K562 (cell line): Measurements from ENCODE around the gene BCKDK. TPM values are rescaled to one million over a fixed set of nuclear protein-coding genes. Genes with fewer than 3 reads are reported as not detected.
"Not testable (repeated sequence)": the region's sequence is repeated elsewhere in the genome, so short reads cannot be mapped to it uniquely, and the experiment has no call there.

Experiments used
- ATAC-seq: fragments of 200-7000 bp; cut with Tn5 transposase; 3 replicates; pipeline ENCODE4 v1.9.1; 2020; ENCODE audit warnings: moderate library complexity
- BruUV-seq: library from RNA; stranded (reverse); fragments of 400-500 nt; replicated peaks from 2 replicates; lab custom pipeline; 2021; lab: Mats Ljungman, UMichigan
- CTCF ChIA-PET: fragments of 300-600 bp; formaldehyde crosslinking; extraction: SDS; loops from one replicate; lab custom pipeline; 2021; ENCODE audit warnings: low intra/inter-chr PET ratio; lab: Yijun Ruan, JAX
- POLR2A ChIA-PET: fragments of 300-600, 350-650 bp; sonication (Branson Sonifier 250); formaldehyde crosslinking; extraction: SDS; loops from one replicate; lab custom pipeline; 2021; ENCODE audit warnings: antibody characterized with exemption, inconsistent platforms; lab: Yijun Ruan, JAX
- DNase-seq, 4 experiments: peaks; one replicate each; pipeline versions ENCODE4 v3.0.0 to v3.0.0-alpha.2; 2011 to 2018; ENCODE audit warnings: low spot score in 3 of 4, mixed read lengths in 3 of 4; ENCODE audit errors: extremely low read depth in 1 of 4
- FAIRE-seq: peaks from 2 replicates; lab custom pipeline; 2011; peaks lifted over from hg19 to GRCh38; lab: Jason Lieb, UNC
- H2AFZ ChIP-seq: 2 replicates; pipeline ENCODE4 v1.6.0; 2011; ENCODE audit warnings: low read depth, low read length, control low read depth, inconsistent platforms
- H3K27ac ChIP-seq: fragments of 200-600 bp; 3 replicates; pipeline ENCODE4 v1.8.0; 2011; ENCODE audit warnings: low read depth, mild to moderate bottlenecking, control low read depth, inconsistent platforms, low read length, moderate library complexity, mixed read lengths; ENCODE audit errors: extremely low read depth
- H3K27me3 ChIP-seq, 2 experiments: fragments of 300-600 bp in 1 of 2; 2 replicates in 1 of 2; 3 replicates in 1 of 2; pipeline versions ENCODE4 v1.6.0 to v1.8.0; 2011; ENCODE audit warnings: inconsistent platforms in 2 of 2, low read length in 2 of 2, mild to moderate bottlenecking in 1 of 2, mixed read lengths in 1 of 2, moderate library complexity in 1 of 2; ENCODE audit not compliant: control insufficient read depth in 2 of 2, insufficient read depth in 2 of 2
- H3K36me3 ChIP-seq: fragments of 300-600 bp; 3 replicates; pipeline ENCODE4 v1.8.0; 2011; ENCODE audit warnings: mild to moderate bottlenecking, low read length, inconsistent platforms; ENCODE audit not compliant: control insufficient read depth, insufficient read depth
- H3K4me1 ChIP-seq, 2 experiments: fragments of 200-600 bp in 1 of 2; replicated peaks in 1 of 2; 2 replicates in 1 of 2; 3 replicates in 1 of 2; pipeline versions ENCODE4 v1.5.1 to v1.8.0; 2011; ENCODE audit warnings: inconsistent platforms in 2 of 2, low read length in 2 of 2, mild to moderate bottlenecking in 1 of 2, mixed read lengths in 1 of 2, moderate library complexity in 1 of 2; ENCODE audit not compliant: control insufficient read depth in 2 of 2, insufficient read depth in 2 of 2
- H3K4me2 ChIP-seq: 2 replicates; pipeline ENCODE4 v1.6.1; 2011; ENCODE audit warnings: low read length, control low read depth, inconsistent platforms, mixed read lengths; ENCODE audit not compliant: insufficient read depth
- H3K4me3 ChIP-seq: fragments of 200-600 bp; sonication (generic), shearing (Covaris generic); 2 replicates; pipeline ENCODE4 v1.5.1; 2016; ENCODE audit warnings: control low read depth, inconsistent platforms
- H3K79me2 ChIP-seq: fragments of 200-600 bp; 3 replicates; pipeline ENCODE4 v1.8.0; 2011; ENCODE audit warnings: low read length, inconsistent platforms; ENCODE audit not compliant: control insufficient read depth, insufficient read depth
- H3K9ac ChIP-seq, 2 experiments: 2 replicates each; pipeline versions ENCODE4 v1.6.0 to v1.6.1; 2011; ENCODE audit warnings: low read depth in 2 of 2, low read length in 2 of 2, control low read depth in 1 of 2, inconsistent platforms in 1 of 2, mild to moderate bottlenecking in 1 of 2, mixed read lengths in 1 of 2; ENCODE audit not compliant: insufficient read depth in 1 of 2
- H3K9me1 ChIP-seq: one replicate; pipeline ENCODE4 v1.6.0; 2011; ENCODE audit warnings: inconsistent platforms, mild to moderate bottlenecking, low read length, moderate library complexity; ENCODE audit not compliant: control insufficient read depth, insufficient read depth
- H3K9me3 ChIP-seq: replicated peaks from 2 replicates; pipeline ENCODE4 v1.5.1; 2011; ENCODE audit warnings: low read depth, low read length, inconsistent platforms; ENCODE audit not compliant: control insufficient read depth, insufficient read depth
- H4K20me1 ChIP-seq: replicated peaks from 2 replicates; pipeline ENCODE4 v1.6.1; 2011; ENCODE audit warnings: low read length, inconsistent platforms, mixed read lengths; ENCODE audit not compliant: control insufficient read depth, insufficient read depth
- BCOR ChIP-seq: fragments of 450-650 bp; IDR thresholded peaks from 2 replicates; pipeline ENCODE4 v1.6.1; 2016
- CBFA2T2 ChIP-seq: fragments of 450-650 bp; conservative IDR thresholded peaks from 2 replicates; pipeline ENCODE4 v1.6.1; 2017; ENCODE audit warnings: mild to moderate bottlenecking
- CBFA2T3 ChIP-seq: fragments of 450-650 bp; IDR thresholded peaks from 2 replicates; pipeline ENCODE4 v1.6.1; 2017
- ZNF121 ChIP-seq: sonication (generic); formaldehyde crosslinking; conservative IDR thresholded peaks from 2 replicates; pipeline ENCODE4 v1.8.0; 2022; ENCODE audit warnings: missing genetic modification reagents
- WGBS: fragments of 100-300 bp; shearing (Covaris generic); methylation state at CpG from one replicate; pipeline ENCODE4 v1.1.6; 2016; ENCODE audit warnings: low coverage, mixed read lengths; ENCODE audit not compliant: insufficient coverage; ENCODE audit errors: missing lambda C conversion rate; 5-methylcytosine and 5-hydroxymethylcytosine counted together
- in situ Hi-C: fragments of 300-500 bp; cut with MboI; formaldehyde crosslinking; loops from 4 replicates; pipeline ENCODE4 v1.15.0; 2018; ENCODE audit warnings: inconsistent platforms, mixed read lengths
- intact Hi-C: fragments of 100-400 bp; cut with micrococcal nuclease; formaldehyde crosslinking; loops from 2 replicates; pipeline ENCODE4 v1.14.2; 2022
- polyA plus RNA-seq, 8 experiments: library from polyadenylated mRNA; depleted of rRNA in 4 of 8; stranded (reverse) in 5 of 8; unstranded in 3 of 8; fragments of >200 nt; fragmentation: Nextera tagmentation in 2 of 8; fragmentation: Illumina TruSeq in 1 of 8; extraction: Ambion mirVana in 2 of 8; extraction: Trizol in 1 of 8; gene quantifications; 2 replicates each; pipeline versions ENCODE4 v1.2.1 to v1.2.3, GENCODE V29; 2011 to 2014; ENCODE audit warnings: inconsistent platforms in 1 of 8, missing spikeins in 1 of 8
- total RNA-seq, 7 experiments: library from RNA; depleted of rRNA in 6 of 7; stranded (reverse); fragments of >200 nt in 6 of 7; fragmentation: Illumina TruSeq in 2 of 7; extraction: Trizol in 2 of 7; gene quantifications; 2 replicates each; pipeline versions ENCODE4 v1.2.1 to v1.2.3, GENCODE V29; 2011 to 2021; ENCODE audit warnings: low replicate concordance in 1 of 7
- TF ChIP-seq, protein P1 (sequence below), 2 experiments: IDR thresholded peaks; 2 replicates each; pipeline ENCODE4 v1.6.1; 2011; ENCODE audit warnings: borderline replicate concordance in 1 of 2, control low read depth in 1 of 2, low read depth in 1 of 2, low read length in 1 of 2, mild to moderate bottlenecking in 1 of 2, mixed read lengths in 1 of 2, moderate library complexity in 1 of 2; ENCODE audit not compliant: insufficient read depth in 1 of 2, insufficient read length in 1 of 2, poor library complexity in 1 of 2, severe bottlenecking in 1 of 2; ENCODE audit errors: extremely low read depth in 1 of 2
- TF ChIP-seq, protein P2 (sequence below): sonication (generic); formaldehyde crosslinking; IDR thresholded peaks from 2 replicates; pipeline ENCODE4 v1.8.0; 2022; ENCODE audit warnings: missing genetic modification reagents, mild to moderate bottlenecking, moderate library complexity, borderline replicate concordance

The BCKDK gene
- total and polyA plus RNA-seq, 9 of the 15 experiments (the other 6 are each of a cell fraction or from before 2014, with no cell fraction given): 0.58 to 34.8 (median 13.1) TPM

DNA sequence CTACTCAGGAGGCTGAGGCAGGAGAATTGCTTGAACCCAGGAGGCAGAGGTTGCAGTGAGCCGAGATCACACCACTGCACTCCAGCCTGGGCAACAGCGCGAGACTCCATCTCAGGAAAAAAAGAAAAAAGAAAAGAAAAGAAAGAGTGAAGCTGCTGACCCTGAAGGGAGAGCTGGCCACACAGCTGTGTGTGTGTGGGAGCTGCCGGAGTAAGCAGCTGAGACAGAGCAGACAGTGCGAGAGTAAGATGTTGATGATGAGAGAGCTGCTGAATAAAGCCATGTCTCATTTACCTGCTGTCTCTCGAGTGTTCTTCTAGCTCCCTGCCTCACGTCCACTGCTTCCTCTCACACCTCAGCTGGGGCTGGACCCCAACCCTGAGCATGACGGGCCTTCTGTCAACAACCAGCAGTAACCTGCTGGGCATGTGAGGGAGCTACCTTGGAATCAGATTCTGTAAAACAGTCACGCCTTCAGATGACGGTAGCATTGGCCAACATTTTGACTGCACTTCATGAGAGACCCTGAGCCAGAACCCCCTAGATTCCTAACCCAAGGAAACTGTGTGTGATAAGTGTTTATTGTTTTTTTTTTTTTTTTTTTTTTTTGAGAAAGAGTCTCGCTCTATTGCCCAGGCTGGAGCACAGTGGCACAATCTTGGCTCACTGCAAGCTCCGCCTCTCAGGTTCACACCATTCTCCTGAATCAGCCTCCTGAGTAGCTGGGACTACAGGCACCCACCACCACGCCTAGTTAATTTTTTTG is 7.1 kb upstream of the BCKDK start:
- H3K27me3 ChIP-seq, H3K36me3 ChIP-seq, H3K9ac ChIP-seq, H3K27ac ChIP-seq, H4K20me1 ChIP-seq, CTCF ChIA-PET, H3K9me3 ChIP-seq, H3K79me2 ChIP-seq, H3K4me2 ChIP-seq, H3K4me3 ChIP-seq, H3K9me1 ChIP-seq, in situ Hi-C loops, BruUV-seq, DNase-seq, intact Hi-C loops: not testable (repeated sequence)
- Histone ChIP-seq H3K4me1 (peaks cover 5 to 12% of the 10 kb centered on the region in 2 experiments; a peak in 4 of 5 replicates), H2AFZ (peak overlapping the region; percentile 77)
- TF ChIP-seq BCOR (0 out of 2 replicates have a peak, but pooled peaks have one; percentile 26), CBFA2T3 (peak; percentile 40), ZNF121 (CRISPR knock-in tag) (peak; percentile 52), CBFA2T2 (peak; percentile 29)
- TF ChIP-seq, protein P1, sequence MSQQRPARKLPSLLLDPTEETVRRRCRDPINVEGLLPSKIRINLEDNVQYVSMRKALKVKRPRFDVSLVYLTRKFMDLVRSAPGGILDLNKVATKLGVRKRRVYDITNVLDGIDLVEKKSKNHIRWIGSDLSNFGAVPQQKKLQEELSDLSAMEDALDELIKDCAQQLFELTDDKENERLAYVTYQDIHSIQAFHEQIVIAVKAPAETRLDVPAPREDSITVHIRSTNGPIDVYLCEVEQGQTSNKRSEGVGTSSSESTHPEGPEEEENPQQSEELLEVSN (IDR thresholded peaks at IDR 0.05; ENCODE audit: borderline replicate concordance in 1 of 2, extremely low read depth in 1 of 2, insufficient read depth in 1 of 2, insufficient read length in 1 of 2, low read depth in 1 of 2, low read length in 1 of 2, poor library complexity in 1 of 2, severe bottlenecking in 1 of 2): peak in 1 of 2 experiments; percentile 5
- TF ChIP-seq, protein P2, sequence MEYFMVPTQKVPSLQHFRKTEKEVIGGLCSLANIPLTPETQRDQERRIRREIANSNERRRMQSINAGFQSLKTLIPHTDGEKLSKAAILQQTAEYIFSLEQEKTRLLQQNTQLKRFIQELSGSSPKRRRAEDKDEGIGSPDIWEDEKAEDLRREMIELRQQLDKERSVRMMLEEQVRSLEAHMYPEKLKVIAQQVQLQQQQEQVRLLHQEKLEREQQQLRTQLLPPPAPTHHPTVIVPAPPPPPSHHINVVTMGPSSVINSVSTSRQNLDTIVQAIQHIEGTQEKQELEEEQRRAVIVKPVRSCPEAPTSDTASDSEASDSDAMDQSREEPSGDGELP (CRISPR knock-in tag): peak; percentile 57; the same call in 1 of the 2 replicates
- ATAC-seq (peak; percentile 29; the same call in 2 of the 3 replicates), FAIRE-seq (peak; percentile 65)
- WGBS: 53% methylated on average over 13 of the region's 13 CpGs
- POLR2A ChIA-PET: interaction anchor here (0.7 to 3.0 kb wide), 6 partner anchors 20 to 349 kb away, joined by 3 to 19 read pairs (median 4); partner anchors contain the start of genes FUS, HSD3B7, ZNF646 and ZNF668
